RWPE1 (cell line): ENCODE data around the gene NIN.

Source experiments
- CTCF ChIA-PET: fragments of 350-600 bp; sonication (Branson Sonifier 250); formaldehyde crosslinking; extraction: SDS; loops from one replicate; lab custom pipeline; 2021; lab: Yijun Ruan, JAX
- POLR2A ChIA-PET: fragments of 400-600 bp; formaldehyde crosslinking; extraction: SDS; loops from one replicate; lab custom pipeline; 2020; ENCODE audit warnings: antibody characterized with exemption; ENCODE audit not compliant: low non-redundant PET; lab: Yijun Ruan, JAX
- DNase-seq: peaks from one replicate; pipeline ENCODE4 v3.0.0; 2012; ENCODE audit warnings: low spot score
- H3K27ac ChIP-seq: fragments of 450-650 bp; 2 replicates; pipeline ENCODE4 v1.5.1; 2017
- TF ChIP-seq, protein P1 (sequence below): fragments of 450-650 bp; conservative IDR thresholded peaks from 2 replicates; pipeline ENCODE4 v1.5.1; 2017; ENCODE audit warnings: low read depth, mild to moderate bottlenecking

NIN gene

DNA sequence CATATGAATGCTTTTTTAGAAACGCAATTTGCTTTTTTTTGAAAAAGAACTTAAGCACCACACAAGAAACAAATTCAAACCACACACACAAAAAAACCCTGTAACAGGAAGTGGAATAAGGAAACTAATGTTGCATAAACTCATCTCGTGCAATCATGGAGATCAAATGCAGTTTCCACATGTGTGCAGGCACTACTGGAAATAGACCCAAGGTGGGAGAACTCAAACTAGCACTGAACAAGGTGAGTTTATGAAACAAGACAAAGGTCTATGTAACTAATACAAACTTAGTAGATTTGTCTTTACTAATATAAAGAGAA is 17.5 kb downstream of the NIN start:
- H3K27ac ChIP-seq, result no peak overlapping the region
- DNase-seq, result no peak
- TF ChIP-seq, protein P1, sequence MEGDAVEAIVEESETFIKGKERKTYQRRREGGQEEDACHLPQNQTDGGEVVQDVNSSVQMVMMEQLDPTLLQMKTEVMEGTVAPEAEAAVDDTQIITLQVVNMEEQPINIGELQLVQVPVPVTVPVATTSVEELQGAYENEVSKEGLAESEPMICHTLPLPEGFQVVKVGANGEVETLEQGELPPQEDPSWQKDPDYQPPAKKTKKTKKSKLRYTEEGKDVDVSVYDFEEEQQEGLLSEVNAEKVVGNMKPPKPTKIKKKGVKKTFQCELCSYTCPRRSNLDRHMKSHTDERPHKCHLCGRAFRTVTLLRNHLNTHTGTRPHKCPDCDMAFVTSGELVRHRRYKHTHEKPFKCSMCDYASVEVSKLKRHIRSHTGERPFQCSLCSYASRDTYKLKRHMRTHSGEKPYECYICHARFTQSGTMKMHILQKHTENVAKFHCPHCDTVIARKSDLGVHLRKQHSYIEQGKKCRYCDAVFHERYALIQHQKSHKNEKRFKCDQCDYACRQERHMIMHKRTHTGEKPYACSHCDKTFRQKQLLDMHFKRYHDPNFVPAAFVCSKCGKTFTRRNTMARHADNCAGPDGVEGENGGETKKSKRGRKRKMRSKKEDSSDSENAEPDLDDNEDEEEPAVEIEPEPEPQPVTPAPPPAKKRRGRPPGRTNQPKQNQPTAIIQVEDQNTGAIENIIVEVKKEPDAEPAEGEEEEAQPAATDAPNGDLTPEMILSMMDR, result no peak
- POLR2A ChIA-PET, result no interaction called here
- CTCF ChIA-PET, result no interaction called here

DNA sequence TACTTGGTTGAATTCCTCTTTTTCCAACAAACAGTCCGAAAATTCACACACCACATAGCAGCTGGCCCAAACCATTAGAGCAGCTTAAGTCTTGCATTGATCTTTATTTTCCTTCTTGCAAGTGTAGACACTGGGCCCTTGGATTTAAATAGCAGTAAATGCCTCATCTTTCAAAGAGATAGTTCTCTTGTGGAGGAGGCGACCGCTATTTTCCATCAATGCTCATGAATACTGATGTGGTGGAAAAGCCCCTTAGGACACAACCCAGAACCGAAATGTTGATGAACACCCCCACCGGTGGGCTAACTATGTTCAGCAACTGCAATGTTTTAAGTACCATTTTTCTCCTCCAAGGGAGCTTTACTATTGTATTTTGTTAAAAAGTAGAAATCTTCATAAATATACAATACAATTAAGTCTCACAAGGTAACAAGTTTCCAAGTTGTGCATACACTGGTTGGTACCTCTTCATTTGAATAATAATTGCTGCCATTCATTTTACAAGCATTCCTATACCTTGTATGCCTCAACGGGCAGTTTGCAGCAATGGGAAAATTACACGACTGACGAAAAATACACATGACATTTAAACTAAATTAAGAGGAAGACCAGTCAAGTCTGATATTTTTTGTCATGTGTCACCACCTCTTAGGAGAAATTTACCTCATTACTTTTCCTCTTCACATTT is 18.0 kb downstream of the NIN start:
- no peak for DNase-seq
- H3K27ac ChIP-seq, result no peak overlapping the region
- TF ChIP-seq, protein P1, result no peak
- ChIA-PET CTCF (no interaction called here), POLR2A (no interaction called here)

DNA sequence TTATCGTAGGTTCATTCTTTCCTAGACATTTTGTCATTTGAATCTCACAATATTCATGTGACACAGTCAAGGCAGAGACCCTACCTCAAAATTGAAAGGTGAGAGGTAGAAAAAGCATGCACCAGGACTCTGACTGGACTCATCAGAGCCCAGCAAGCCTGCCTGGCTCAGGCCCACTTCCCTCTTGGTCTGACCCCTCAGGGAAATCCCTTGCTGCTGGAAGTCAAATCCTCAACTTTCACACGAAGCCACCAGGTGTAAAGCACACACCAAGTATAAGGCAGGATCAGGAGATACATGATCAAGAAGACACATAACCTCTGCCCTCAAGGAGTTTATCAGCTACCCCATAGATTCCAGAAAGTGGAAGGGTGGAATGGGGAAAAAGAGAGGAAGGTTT is 18.8 kb downstream of the NIN start:
- ChIA-PET POLR2A (no interaction called here), CTCF (no interaction called here)
- TF ChIP-seq, protein P1, result no peak
- H3K27ac ChIP-seq, result no peak overlapping the region
- DNase-seq, result no peak

DNA sequence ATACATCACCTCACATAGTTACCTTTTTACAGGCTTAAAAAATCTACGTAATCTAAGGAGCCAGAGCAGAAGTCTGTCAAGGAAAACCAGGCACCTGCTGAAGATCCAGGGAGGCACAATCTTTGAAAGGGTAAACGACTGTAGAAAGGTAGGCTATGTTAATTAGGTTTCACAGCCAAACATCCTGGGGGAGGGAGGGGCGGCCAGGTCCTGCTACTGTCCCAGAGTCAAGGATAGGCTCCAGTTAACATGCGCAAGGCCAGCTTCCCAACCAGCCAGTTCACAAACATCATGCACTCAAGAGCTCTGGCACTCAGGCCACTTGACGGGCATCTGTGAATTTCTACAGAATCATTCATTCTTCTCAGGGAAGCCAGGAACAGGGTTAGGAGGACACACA is 22.9 kb downstream of the NIN start:
- POLR2A ChIA-PET, result no interaction called here
- CTCF ChIA-PET, result no interaction called here
- no peak overlapping the region for H3K27ac ChIP-seq
- TF ChIP-seq, protein P1, result no peak
- DNase-seq, result no peak

DNA sequence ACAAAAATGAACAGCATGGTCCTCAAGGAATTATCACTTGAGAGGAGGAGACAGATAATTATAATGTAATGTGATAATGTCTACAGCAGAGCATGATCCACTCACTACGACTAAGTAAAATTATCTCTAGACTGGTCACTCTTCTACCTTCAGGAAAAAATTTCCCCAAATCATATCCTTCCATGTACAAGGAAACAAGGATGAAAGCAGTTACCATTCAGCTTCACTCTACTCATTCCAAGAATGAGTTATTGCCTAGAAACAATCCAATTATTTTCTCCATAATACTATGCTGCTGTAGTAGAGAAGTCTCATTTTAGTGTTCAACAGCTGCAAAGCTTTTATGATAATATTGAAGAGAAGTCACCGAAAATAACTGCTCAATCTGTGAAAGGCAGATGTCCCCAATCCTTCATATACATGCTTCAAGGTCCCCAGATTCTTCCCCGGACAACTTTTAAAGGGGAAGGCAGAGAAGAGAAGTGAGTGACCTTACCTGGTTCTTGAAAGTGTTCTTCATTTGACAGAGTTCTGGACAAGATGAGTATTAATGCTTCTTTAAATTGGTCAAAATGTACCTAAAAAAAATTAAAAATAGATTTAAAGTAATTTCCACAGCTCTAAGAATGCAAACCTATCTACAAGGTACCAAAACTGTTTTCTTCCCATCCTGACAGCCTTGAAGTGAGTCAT is 24.6 kb downstream of the NIN start:
- CTCF ChIA-PET, result interaction anchor here (0.7 kb wide), 1 partner anchor 21 kb away, joined by 3 read pairs; no protein-coding TSS in a partner anchor
- H3K27ac ChIP-seq, result no peak overlapping the region
- TF ChIP-seq, protein P1, result no peak
- no peak for DNase-seq
- POLR2A ChIA-PET, result no interaction called here

DNA sequence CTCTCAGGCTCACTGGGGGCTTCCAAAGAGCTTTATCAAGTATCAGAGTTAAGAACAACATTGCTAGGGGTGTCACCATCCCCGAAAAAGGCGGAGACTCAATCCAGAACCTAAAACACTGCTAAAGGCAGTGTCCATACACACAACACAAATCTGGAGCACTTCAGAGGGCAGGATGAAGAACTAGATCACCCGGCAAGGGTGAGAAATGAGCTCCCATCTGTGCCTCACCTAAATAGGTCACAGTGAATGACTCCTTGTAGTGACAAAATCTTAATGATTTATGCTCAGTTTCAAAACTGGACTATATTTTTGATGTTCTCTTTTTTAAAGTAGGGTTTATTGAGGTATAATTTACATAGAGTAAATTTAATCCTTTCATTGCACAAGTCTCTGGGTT is 25.6 kb downstream of the NIN start:
- no peak overlapping the region for H3K27ac ChIP-seq
- DNase-seq, result no peak
- POLR2A ChIA-PET, result no interaction called here
- CTCF ChIA-PET, result interaction anchor here (0.9 kb wide), 1 partner anchor 17 kb away, joined by 3 read pairs; no protein-coding TSS in a partner anchor
- TF ChIP-seq, protein P1, result no peak
